ENCODE measurements around the gene NUP214. TPM values are rescaled to one million over a fixed set of nuclear protein-coding genes. Genes with fewer than 3 reads are reported as not detected.

NUP214 gene
- polyA plus RNA-seq, 1 donor from 2014 or later = 15.0 TPM

- no peak overlapping the region for H3K27ac ChIP-seq (ENCODE audit: low read length)
- H2AFZ ChIP-seq (ENCODE audit: low read depth, low read length) = no peak overlapping the region
- no peaks in the 10 kb centered on the region for H3F3A ChIP-seq (ENCODE audit: insufficient read depth, low read length, poor library complexity, severe bottlenecking)
- H3K36me3 ChIP-seq (ENCODE audit: insufficient read depth, low read length) = peaks cover 7% of the 10 kb centered on the region
- TF ChIP-seq POLR2AphosphoS5 (IDR thresholded peaks at IDR 0.05) = no peak
- no peak for TF ChIP-seq MXI1 (conservative IDR thresholded peaks at IDR 0.05; ENCODE audit: poor library complexity, severe bottlenecking)
- TF ChIP-seq EZH2 (IDR thresholded peaks at IDR 0.05; ENCODE audit: borderline replicate concordance, insufficient read depth, low read length, poor library complexity, severe bottlenecking) = no peak
- no peak for TF ChIP-seq RAD21 (conservative IDR thresholded peaks at IDR 0.05)
- no peak for TF ChIP-seq CTCF (IDR thresholded peaks at IDR 0.05; ENCODE audit: poor library complexity, severe bottlenecking)
- H3K27me3 ChIP-seq (ENCODE audit: insufficient read depth, low read depth, low read length) = no peaks in the 10 kb centered on the region
- no peak overlapping the region for H3K4me2 ChIP-seq (ENCODE audit: low read length)
- H3K4me3 ChIP-seq (ENCODE audit: low read length) = no peak overlapping the region
- H3K9ac ChIP-seq (ENCODE audit: low read length) = no peak overlapping the region
- H4K20me1 ChIP-seq (ENCODE audit: insufficient read depth) = no peaks in the 10 kb centered on the region
- no peaks in the 10 kb centered on the region for H3K9me2 ChIP-seq (ENCODE audit: insufficient read depth, low read length)
- H3K79me2 ChIP-seq (replicated peaks; ENCODE audit: insufficient read depth, low read length) = no peaks in the 10 kb centered on the region
- H3K9me3 ChIP-seq (ENCODE audit: low read length) = no peaks in the 10 kb centered on the region
These were observed 15.2 kb downstream of the NUP214 start for GRCh38 chr9:131140550-131140949.

- no peaks in the 10 kb centered on the region for H3F3A ChIP-seq (ENCODE audit: insufficient read depth, low read length, poor library complexity, severe bottlenecking)
- H3K27me3 ChIP-seq (ENCODE audit: insufficient read depth, low read depth, low read length) = no peaks in the 10 kb centered on the region
- no peak overlapping the region for H3K9ac ChIP-seq (ENCODE audit: low read length)
- H3K9me3 ChIP-seq (ENCODE audit: low read length) = no peaks in the 10 kb centered on the region
- no peaks in the 10 kb centered on the region for H3K79me2 ChIP-seq (replicated peaks; ENCODE audit: insufficient read depth, low read length)
- H3K36me3 ChIP-seq (ENCODE audit: insufficient read depth, low read length) = peaks cover 7% of the 10 kb centered on the region
- no peak overlapping the region for H3K4me3 ChIP-seq (ENCODE audit: low read length)
- H4K20me1 ChIP-seq (ENCODE audit: insufficient read depth) = no peaks in the 10 kb centered on the region
- H3K4me2 ChIP-seq (ENCODE audit: low read length) = no peak overlapping the region
- H2AFZ ChIP-seq (ENCODE audit: low read depth, low read length) = no peak overlapping the region
- H3K9me2 ChIP-seq (ENCODE audit: insufficient read depth, low read length) = no peaks in the 10 kb centered on the region
- TF ChIP-seq REST (IDR thresholded peaks at IDR 0.05; ENCODE audit: borderline replicate concordance) (no peak), RAD21 (conservative IDR thresholded peaks at IDR 0.05) (no peak), CTCF (IDR thresholded peaks at IDR 0.05; ENCODE audit: poor library complexity, severe bottlenecking) (no peak), POLR2AphosphoS5 (IDR thresholded peaks at IDR 0.05) (no peak), EZH2 (IDR thresholded peaks at IDR 0.05; ENCODE audit: borderline replicate concordance, insufficient read depth, low read length, poor library complexity, severe bottlenecking) (no peak), MXI1 (conservative IDR thresholded peaks at IDR 0.05; ENCODE audit: poor library complexity, severe bottlenecking) (no peak), TAF1 (IDR thresholded peaks at IDR 0.05; ENCODE audit: low read depth) (no peak), EP300 (conservative IDR thresholded peaks at IDR 0.05; ENCODE audit: poor library complexity, severe bottlenecking) (no peak), SMC3 (conservative IDR thresholded peaks at IDR 0.05; ENCODE audit: poor library complexity) (no peak)
- no peak overlapping the region for H3K27ac ChIP-seq (ENCODE audit: low read length)
These were observed 16.8 kb downstream of the NUP214 start for GRCh38 chr9:131142160-131142559.
